Vagina (tissue), 2 donors: Measurements from ENCODE around the gene ADGRD2. TPM values are rescaled to one million over a fixed set of nuclear protein-coding genes. Genes with fewer than 3 reads are reported as not detected.

Experiments used
- DNase-seq, 2 donors: peaks; one replicate each; pipeline ENCODE4 v3.0.0-alpha.2; 2017; ENCODE audit errors: extremely low spot score in 2 of 2
- H3K27ac ChIP-seq: fragments of 200-600 bp; sonication (generic); one replicate; pipeline ENCODE4 v1.5.1; 2019
- H3K27me3 ChIP-seq: fragments of 200-600 bp; sonication (generic); one replicate; pipeline ENCODE4 v1.5.1; 2019
- H3K36me3 ChIP-seq, 2 donors: fragments of 200-600 bp; sonication (generic); one replicate each; pipeline ENCODE4 v1.5.1; 2017 to 2019
- H3K4me1 ChIP-seq: fragments of 200-600 bp; sonication (generic); one replicate; pipeline ENCODE4 v1.5.1; 2019
- H3K4me3 ChIP-seq, 2 donors: fragments of 200-600 bp; sonication (generic); 1 replicate in 1 of 2; 2 replicates in 1 of 2; pipeline ENCODE4 v1.5.1; 2016 to 2019
- H3K9me3 ChIP-seq: fragments of 200-600 bp; sonication (generic); one replicate; pipeline ENCODE4 v1.5.1; 2019
- CTCF ChIP-seq, 3 experiments: fragments of 450-650 bp in 2 of 3; fragments of 200-600 bp in 1 of 3; sonication (generic) in 1 of 3; IDR thresholded peaks; one replicate each; pipeline ENCODE4 v1.5.1; 2017 to 2019; ENCODE audit warnings: antibody characterized with exemption in 3 of 3, mild to moderate bottlenecking in 2 of 3, moderate library complexity in 2 of 3
- POLR2A ChIP-seq, 2 donors: fragments of 450-650 bp; IDR thresholded peaks; one replicate each; pipeline ENCODE4 v1.6.1; 2017; ENCODE audit warnings: antibody characterized with exemption in 2 of 2, mild to moderate bottlenecking in 2 of 2, moderate library complexity in 2 of 2
- POLR2AphosphoS5 ChIP-seq, 2 donors: sonication (generic); formaldehyde crosslinking; IDR thresholded peaks; one replicate each; pipeline ENCODE4 v1.9.0; 2017; ENCODE audit warnings: antibody characterized with exemption in 2 of 2, mild to moderate bottlenecking in 2 of 2, low read depth in 1 of 2; ENCODE audit not compliant: insufficient read depth in 1 of 2
- intact Hi-C: fragments of 100-400 bp; cut with DNase I; formaldehyde crosslinking; loops from one replicate; pipeline ENCODE4 v1.15.1; 2023
- total RNA-seq: library from RNA; depleted of rRNA; stranded (reverse); fragments of >200 nt; gene quantifications from one replicate; pipeline ENCODE4 v1.2.3, GENCODE V29; 2016

The ADGRD2 gene
- total RNA-seq, 1 donor from 2014 or later: 4.2 TPM

- TF ChIP-seq POLR2A (IDR thresholded peaks at IDR 0.05): no peak
- no peak for TF ChIP-seq POLR2AphosphoS5 (IDR thresholded peaks at IDR 0.05; ENCODE audit: insufficient read depth in 1 of 2, low read depth in 1 of 2)
- no peak for TF ChIP-seq CTCF (IDR thresholded peaks at IDR 0.05)
- Histone ChIP-seq H3K4me1 (no peaks in the 10 kb centered on the region), H3K36me3 (no peaks in the 10 kb centered on the region), H3K9me3 (no peaks in the 10 kb centered on the region), H3K27me3 (no peaks in the 10 kb centered on the region), H3K27ac (no peak overlapping the region), H3K4me3 (no peak overlapping the region)
- intact Hi-C loops: no loop called here
- DNase-seq: no peak
Observed at GRCh38 chr9:124426361-124426760, 23.9 kb upstream of the ADGRD2 start.

GRCh38 chr9:124427281-124427680, 23.0 kb upstream of the ADGRD2 start:
- intact Hi-C loops: no loop called here
- Histone ChIP-seq H3K27ac (no peak overlapping the region), H3K9me3 (no peaks in the 10 kb centered on the region), H3K4me3 (no peak overlapping the region), H3K27me3 (no peaks in the 10 kb centered on the region), H3K36me3 (no peaks in the 10 kb centered on the region), H3K4me1 (no peaks in the 10 kb centered on the region)
- peak in 1 of 2 donors; percentile 70 for DNase-seq
- TF ChIP-seq POLR2AphosphoS5 (IDR thresholded peaks at IDR 0.05; ENCODE audit: insufficient read depth in 1 of 2, low read depth in 1 of 2) (no peak), POLR2A (IDR thresholded peaks at IDR 0.05) (no peak), CTCF (IDR thresholded peaks at IDR 0.05) (no peak)

GRCh38 chr9:124428751-124429529, 21.3 kb upstream of the ADGRD2 start:
- TF ChIP-seq POLR2AphosphoS5 (IDR thresholded peaks at IDR 0.05; ENCODE audit: insufficient read depth in 1 of 2, low read depth in 1 of 2): no peak
- TF ChIP-seq POLR2A (IDR thresholded peaks at IDR 0.05): no peak
- TF ChIP-seq CTCF (IDR thresholded peaks at IDR 0.05): no peak
- intact Hi-C loops: no loop called here
- Histone ChIP-seq H3K4me1 (no peaks in the 10 kb centered on the region), H3K27ac (no peak overlapping the region), H3K4me3 (no peak overlapping the region), H3K9me3 (no peaks in the 10 kb centered on the region), H3K36me3 (no peaks in the 10 kb centered on the region), H3K27me3 (no peaks in the 10 kb centered on the region)
- peak in 1 of 2 donors; percentile 84 for DNase-seq

- Histone ChIP-seq H3K36me3 (no peaks in the 10 kb centered on the region), H3K27me3 (no peaks in the 10 kb centered on the region), H3K4me3 (no peak overlapping the region), H3K4me1 (no peaks in the 10 kb centered on the region), H3K27ac (no peak overlapping the region), H3K9me3 (no peaks in the 10 kb centered on the region)
- intact Hi-C loops: no loop called here
- no peak for TF ChIP-seq POLR2AphosphoS5 (IDR thresholded peaks at IDR 0.05; ENCODE audit: insufficient read depth in 1 of 2, low read depth in 1 of 2)
- no peak for TF ChIP-seq CTCF (IDR thresholded peaks at IDR 0.05)
- no peak for TF ChIP-seq POLR2A (IDR thresholded peaks at IDR 0.05)
- no peak for DNase-seq
Observed at GRCh38 chr9:124429530-124429867, 20.8 kb upstream of the ADGRD2 start.

GRCh38 chr9:124436320-124436719, 13.9 kb upstream of the ADGRD2 start:
- no peaks in the 10 kb centered on the region for H3K9me3 ChIP-seq
- H3K4me3 ChIP-seq: no peak overlapping the region
- no peak for DNase-seq
- no peaks in the 10 kb centered on the region for H3K4me1 ChIP-seq
- intact Hi-C loops: no loop called here
- TF ChIP-seq POLR2AphosphoS5 (IDR thresholded peaks at IDR 0.05; ENCODE audit: insufficient read depth in 1 of 2, low read depth in 1 of 2) (no peak), POLR2A (IDR thresholded peaks at IDR 0.05) (no peak), CTCF (IDR thresholded peaks at IDR 0.05) (no peak)
- H3K27ac ChIP-seq: no peak overlapping the region
- H3K27me3 ChIP-seq: no peaks in the 10 kb centered on the region
- H3K36me3 ChIP-seq: no peaks in the 10 kb centered on the region
